OCI-LY1 (cell line): ENCODE results near the gene TEX26.

Experiments used
- EZH2 ChIP-seq: fragments of 200-600 bp; sonication (generic), shearing (Covaris generic); IDR thresholded peaks from 2 replicates; pipeline ENCODE4 v1.8.0; 2017; ENCODE audit warnings: borderline replicate concordance, mixed run types, mild to moderate bottlenecking, antibody characterized with exemption, low read length, moderate library complexity, mixed read lengths
- TF ChIP-seq, protein P1 (sequence below): fragments of 200-600 bp; sonication (generic), shearing (Covaris generic); IDR thresholded peaks from 2 replicates; pipeline ENCODE4 v1.5.1; 2017; ENCODE audit warnings: mild to moderate bottlenecking, antibody characterized with exemption, low read length, moderate library complexity, mixed read lengths

GRCh38 chr13:30997697-30998096, 65.2 kb downstream of the TEX26 start:
- no peak for TF ChIP-seq EZH2
- TF ChIP-seq, protein P1, sequence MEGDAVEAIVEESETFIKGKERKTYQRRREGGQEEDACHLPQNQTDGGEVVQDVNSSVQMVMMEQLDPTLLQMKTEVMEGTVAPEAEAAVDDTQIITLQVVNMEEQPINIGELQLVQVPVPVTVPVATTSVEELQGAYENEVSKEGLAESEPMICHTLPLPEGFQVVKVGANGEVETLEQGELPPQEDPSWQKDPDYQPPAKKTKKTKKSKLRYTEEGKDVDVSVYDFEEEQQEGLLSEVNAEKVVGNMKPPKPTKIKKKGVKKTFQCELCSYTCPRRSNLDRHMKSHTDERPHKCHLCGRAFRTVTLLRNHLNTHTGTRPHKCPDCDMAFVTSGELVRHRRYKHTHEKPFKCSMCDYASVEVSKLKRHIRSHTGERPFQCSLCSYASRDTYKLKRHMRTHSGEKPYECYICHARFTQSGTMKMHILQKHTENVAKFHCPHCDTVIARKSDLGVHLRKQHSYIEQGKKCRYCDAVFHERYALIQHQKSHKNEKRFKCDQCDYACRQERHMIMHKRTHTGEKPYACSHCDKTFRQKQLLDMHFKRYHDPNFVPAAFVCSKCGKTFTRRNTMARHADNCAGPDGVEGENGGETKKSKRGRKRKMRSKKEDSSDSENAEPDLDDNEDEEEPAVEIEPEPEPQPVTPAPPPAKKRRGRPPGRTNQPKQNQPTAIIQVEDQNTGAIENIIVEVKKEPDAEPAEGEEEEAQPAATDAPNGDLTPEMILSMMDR, result no peak
